Skin of body (tissue), 2 donors: ENCODE results near the gene PTGES2. TPM values are rescaled to one million over a fixed set of nuclear protein-coding genes. Genes with fewer than 3 reads are reported as not detected.
"Not testable (repeated sequence)": the region's sequence is repeated elsewhere in the genome, so short reads cannot be mapped to it uniquely, and the experiment has no call there.

Experiments used
- DNase-seq: peaks from one replicate; lab custom pipeline; 2025; lab: John Stamatoyannopoulos, UW
- total RNA-seq: library from RNA; depleted of rRNA; stranded (reverse); fragments of >200 nt; gene quantifications from one replicate; pipeline ENCODE4 v1.2.3, GENCODE V29; 2014

PTGES2 gene
- total RNA-seq, 1 donor from 2014 or later, result 25.8 TPM

DNA sequence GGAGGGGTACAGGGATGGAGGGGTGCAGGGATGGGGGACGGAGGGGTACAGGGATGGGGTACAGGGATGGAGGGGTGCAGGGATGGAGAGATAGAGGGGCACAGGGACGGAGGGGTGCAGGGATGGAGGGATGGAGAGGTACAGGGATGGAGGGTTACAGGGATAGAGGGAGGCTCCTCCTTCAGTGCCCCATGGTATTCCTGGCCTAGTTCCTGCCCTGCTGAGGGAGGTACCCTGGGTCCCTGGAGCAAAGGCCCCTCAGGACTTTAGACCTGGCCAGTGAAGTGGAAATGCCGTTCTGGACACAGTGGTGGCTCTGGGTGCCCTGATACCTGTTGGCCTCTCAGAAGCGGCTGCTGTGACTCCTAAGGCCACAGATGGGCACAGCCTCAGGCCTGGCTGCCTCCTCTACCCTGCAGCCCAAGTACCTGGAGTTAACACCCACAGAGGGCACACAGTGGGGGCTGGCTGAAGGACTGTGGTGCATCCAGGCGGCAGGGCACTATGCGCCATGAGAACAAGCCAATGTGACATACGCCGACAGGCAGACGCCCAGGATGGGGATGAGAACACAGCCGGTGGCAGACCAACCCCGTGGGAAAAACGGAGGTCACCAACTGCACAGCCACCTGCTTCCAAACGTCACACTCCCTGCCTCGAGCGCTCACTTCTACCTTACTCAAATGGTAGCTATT, 8.4 kb downstream of the PTGES2 start:
- no peak for DNase-seq

DNA sequence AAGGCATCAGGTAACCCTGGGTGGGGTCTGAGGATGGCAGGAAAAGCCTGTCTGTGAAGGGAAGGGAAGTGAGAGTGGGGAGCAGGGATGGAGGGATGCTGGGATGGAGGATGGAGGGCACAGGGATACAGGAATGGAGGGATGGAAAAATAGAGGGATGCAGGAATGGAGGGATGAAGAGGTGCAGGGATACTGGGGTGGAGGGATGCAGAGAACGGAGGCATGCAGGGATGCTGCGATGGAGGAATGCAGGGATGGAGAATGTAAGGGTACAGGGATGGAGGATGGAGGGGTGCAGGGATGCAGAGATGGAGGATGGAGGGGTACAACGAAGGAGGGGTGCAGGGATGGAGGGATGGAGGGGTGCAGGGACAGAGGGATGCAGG, 9.1 kb downstream of the PTGES2 start:
- no peak for DNase-seq

GRCh38 chr9:128117613-128118471, 9.7 kb downstream of the PTGES2 start:
- DNase-seq, result peak; percentile 90

GRCh38 chr9:128116104-128117083, 11.1 kb downstream of the PTGES2 start:
- no peak for DNase-seq

- DNase-seq, result no peak
Observed at GRCh38 chr9:128115187-128116103, 12.1 kb downstream of the PTGES2 start.

- DNase-seq, result no peak
Observed at GRCh38 chr9:128114326-128115186, 13.0 kb downstream of the PTGES2 start.

DNA sequence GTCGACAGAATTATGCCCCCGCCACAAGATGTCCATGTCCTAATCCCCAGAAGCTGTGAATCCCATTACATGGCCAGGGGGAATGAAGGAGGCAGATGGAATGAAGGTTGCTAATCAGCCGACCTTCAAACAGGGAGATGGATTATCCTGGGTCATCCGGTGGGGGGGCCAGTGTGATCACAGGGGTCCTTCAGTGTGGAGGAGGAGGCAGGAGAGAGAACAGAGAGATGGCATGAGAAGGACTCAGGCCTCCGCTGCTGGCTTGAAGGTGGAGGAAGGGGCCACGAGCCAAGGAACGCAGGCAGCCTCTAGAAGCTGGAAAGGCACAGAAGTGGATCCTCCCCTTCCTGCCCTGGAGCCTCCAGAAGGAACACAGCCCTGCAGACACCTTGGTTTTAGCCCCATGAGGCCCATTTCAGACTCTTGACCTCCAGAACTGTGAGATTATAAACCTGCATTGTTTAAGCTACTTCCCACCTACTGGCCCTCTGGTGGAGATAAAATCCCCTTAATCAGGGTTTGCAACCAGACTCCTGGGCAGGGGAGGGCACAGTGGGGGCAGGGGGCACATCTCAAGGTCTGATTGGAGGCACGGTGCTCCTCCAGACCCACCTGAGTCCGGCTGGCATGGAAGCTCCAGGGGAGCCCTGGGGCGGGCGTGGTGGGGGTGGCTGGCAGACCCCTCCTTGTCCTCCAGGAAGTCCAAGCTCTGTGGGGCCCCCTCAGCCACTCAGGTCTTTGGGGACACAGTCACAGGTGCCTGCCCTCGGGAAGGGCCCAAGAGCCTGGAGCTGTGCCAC, 13.8 kb downstream of the PTGES2 start:
- DNase-seq, result no peak

- not testable (repeated sequence) for DNase-seq
Observed at GRCh38 chr9:128111726-128112125, 15.8 kb downstream of the PTGES2 start.

GRCh38 chr9:128109050-128109709, 18.3 kb downstream of the PTGES2 start:
- no peak for DNase-seq

- no peak for DNase-seq
Observed at GRCh38 chr9:128108269-128109049, 19.1 kb downstream of the PTGES2 start.

GRCh38 chr9:128107468-128108268, 19.9 kb downstream of the PTGES2 start:
- DNase-seq, result no peak

DNA sequence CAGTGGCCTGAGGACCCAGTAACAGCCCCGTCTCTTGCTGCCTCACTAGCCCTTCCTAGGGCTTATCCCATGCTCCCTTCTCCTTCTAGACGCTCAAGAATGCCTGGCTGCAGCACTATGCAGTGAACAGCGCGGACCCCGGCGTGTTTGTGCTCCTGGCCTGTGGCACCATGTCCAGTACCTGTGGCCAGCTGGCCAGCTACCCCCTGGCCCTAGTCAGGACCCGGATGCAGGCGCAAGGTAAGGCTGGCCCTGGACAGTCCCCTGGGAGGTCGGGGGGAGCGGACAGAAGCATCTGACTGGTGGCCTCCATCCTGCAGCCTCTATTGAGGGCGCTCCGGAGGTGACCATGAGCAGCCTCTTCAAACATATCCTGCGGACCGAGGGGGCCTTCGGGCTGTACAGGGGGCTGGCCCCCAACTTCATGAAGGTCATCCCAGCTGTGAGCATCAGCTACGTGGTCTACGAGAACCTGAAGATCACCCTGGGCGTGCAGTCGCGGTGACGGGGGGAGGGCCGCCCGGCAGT, 20.5 kb downstream of the PTGES2 start:
- no peak for DNase-seq

- DNase-seq, result no peak
Observed at GRCh38 chr9:128106181-128106939, 21.2 kb downstream of the PTGES2 start.

DNA sequence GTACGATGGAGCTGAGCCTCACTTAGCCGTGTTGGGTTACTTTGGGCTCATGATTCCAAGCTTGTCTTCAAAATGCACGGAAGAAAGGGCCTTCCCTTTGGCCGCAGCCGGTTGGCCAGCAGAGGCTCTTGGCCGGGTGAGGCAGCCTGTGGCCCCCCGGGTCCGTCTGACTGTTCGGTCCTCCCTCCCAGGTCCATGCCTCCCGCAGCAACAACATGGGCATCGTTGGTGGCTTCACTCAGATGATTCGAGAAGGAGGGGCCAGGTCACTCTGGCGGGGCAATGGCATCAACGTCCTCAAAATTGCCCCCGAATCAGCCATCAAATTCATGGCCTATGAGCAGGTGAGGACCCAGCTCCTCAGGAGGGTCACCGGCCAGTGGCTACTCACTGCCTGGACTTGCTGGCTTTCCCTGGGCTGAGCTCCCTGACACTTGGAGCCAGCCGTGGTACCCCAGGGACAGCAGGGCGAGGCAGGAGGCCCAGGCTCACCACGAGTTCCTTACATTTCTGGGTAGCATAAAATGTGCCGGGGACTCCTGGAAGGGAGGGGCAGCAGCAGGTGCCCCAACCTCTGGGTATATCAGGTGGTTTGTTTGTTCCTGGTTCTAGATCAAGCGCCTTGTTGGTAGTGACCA, 21.9 kb downstream of the PTGES2 start:
- no peak for DNase-seq

DNA sequence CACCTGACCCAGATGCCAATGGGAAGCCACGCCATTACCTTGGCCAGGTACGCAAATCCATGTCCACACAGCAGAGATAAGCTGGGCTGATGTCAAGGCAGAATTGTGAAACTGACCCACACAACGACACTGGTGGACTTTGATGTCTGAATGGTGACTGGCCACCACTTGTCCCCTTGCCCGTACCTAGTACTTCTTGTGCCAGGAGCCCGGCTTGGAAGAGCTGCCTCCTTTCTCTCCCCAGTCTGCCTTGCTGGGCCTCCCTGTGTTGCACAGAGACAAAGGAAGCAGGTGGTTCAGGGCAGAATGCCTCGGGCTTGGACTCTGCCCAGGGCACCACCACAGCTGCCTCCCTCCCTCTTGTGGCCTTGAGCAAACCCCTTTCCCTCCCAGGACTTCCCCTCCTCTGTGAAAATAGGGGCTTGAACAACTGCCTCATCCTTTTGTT, 23.3 kb downstream of the PTGES2 start:
- no peak for DNase-seq
